ENCODE results near the gene PARP8.
"Not testable (repeated sequence)": the region's sequence is repeated elsewhere in the genome, so short reads cannot be mapped to it uniquely, and the experiment has no call there.

PARP8 gene

GRCh38 chr5:50666261-50667022 lies at the start of gene PARP8:
Gene PARP8, plus strand, starts transcription at chr5:50666637. Its CDS starts 459 bp downstream, at chr5:50667096.
- no peak for DNase-seq (ENCODE audit: low read depth, low spot score)
- Histone ChIP-seq H3K4me3 (ENCODE audit: low read length) (peak within 1 kb of the TSS; percentile 60; the same call in 1 of the 2 replicates), H3K27me3 (ENCODE audit: control insufficient read depth, insufficient read depth, low read length) (no peaks in the 10 kb centered on the region), H3K27ac (ENCODE audit: low read length) (no peak within 1 kb of the TSS), H3K9me3 (ENCODE audit: control insufficient read depth, insufficient read depth, low read length) (no peaks in the 10 kb centered on the region), H3K4me1 (ENCODE audit: control insufficient read depth, insufficient read depth, low read length) (no peaks in the 10 kb centered on the region), H3K36me3 (ENCODE audit: control insufficient read depth, insufficient read depth, low read length) (no peaks in the 10 kb centered on the region)
- no CpG with 5 or more reads among the region's 66 CpGs for WGBS (ENCODE audit: insufficient coverage, insufficient read length)

GRCh38 chr5:50623666-50624065 lies 42.8 kb upstream of the PARP8 start:
- no peak overlapping the region for H3K4me3 ChIP-seq (ENCODE audit: low read length)
- DNase-seq (ENCODE audit: low read depth, low spot score): no peak
- H3K36me3 ChIP-seq (ENCODE audit: control insufficient read depth, insufficient read depth, low read length): no peaks in the 10 kb centered on the region
- H3K9me3 ChIP-seq (ENCODE audit: control insufficient read depth, insufficient read depth, low read length): no peaks in the 10 kb centered on the region
- H3K27ac ChIP-seq (ENCODE audit: low read length): no peak overlapping the region
- no peaks in the 10 kb centered on the region for H3K4me1 ChIP-seq (ENCODE audit: control insufficient read depth, insufficient read depth, low read length)
- H3K27me3 ChIP-seq (ENCODE audit: control insufficient read depth, insufficient read depth, low read length): no peaks in the 10 kb centered on the region
- no CpG with 5 or more reads among the region's 3 CpGs for WGBS (ENCODE audit: insufficient coverage, insufficient read length)

- not testable (repeated sequence) for H3K36me3 ChIP-seq (ENCODE audit: control insufficient read depth, insufficient read depth, low read length)
Measured at GRCh38 chr5:50634866-50635265, 31.6 kb upstream of the PARP8 start.

GRCh38 chr5:50637576-50637975 lies 28.9 kb upstream of the PARP8 start:
- H3K4me3 ChIP-seq (ENCODE audit: low read length); H3K36me3 ChIP-seq (ENCODE audit: control insufficient read depth, insufficient read depth, low read length); H3K9me3 ChIP-seq (ENCODE audit: control insufficient read depth, insufficient read depth, low read length); H3K27ac ChIP-seq (ENCODE audit: low read length); H3K4me1 ChIP-seq (ENCODE audit: control insufficient read depth, insufficient read depth, low read length); H3K27me3 ChIP-seq (ENCODE audit: control insufficient read depth, insufficient read depth, low read length); DNase-seq (ENCODE audit: low read depth, low spot score): not testable (repeated sequence)
- no CpG with 5 or more reads among the region's 2 CpGs for WGBS (ENCODE audit: insufficient coverage, insufficient read length)

More at GRCh38 chr5:50634866-50635265, 31.6 kb upstream of the PARP8 start:
- H3K4me3 ChIP-seq (ENCODE audit: low read length); DNase-seq (ENCODE audit: low read depth, low spot score); H3K27ac ChIP-seq (ENCODE audit: low read length); H3K9me3 ChIP-seq (ENCODE audit: control insufficient read depth, insufficient read depth, low read length); H3K4me1 ChIP-seq (ENCODE audit: control insufficient read depth, insufficient read depth, low read length); H3K27me3 ChIP-seq (ENCODE audit: control insufficient read depth, insufficient read depth, low read length): not testable (repeated sequence)
- no CpG with 5 or more reads among the region's 2 CpGs for WGBS (ENCODE audit: insufficient coverage, insufficient read length)

- H3K27ac ChIP-seq (ENCODE audit: low read length): no peak overlapping the region
- DNase-seq (ENCODE audit: low read depth, low spot score): no peak
- H3K27me3 ChIP-seq (ENCODE audit: control insufficient read depth, insufficient read depth, low read length): no peaks in the 10 kb centered on the region
- H3K4me1 ChIP-seq (ENCODE audit: control insufficient read depth, insufficient read depth, low read length): no peaks in the 10 kb centered on the region
- H3K36me3 ChIP-seq (ENCODE audit: control insufficient read depth, insufficient read depth, low read length): no peaks in the 10 kb centered on the region
- H3K4me3 ChIP-seq (ENCODE audit: low read length): no peak overlapping the region
- no peaks in the 10 kb centered on the region for H3K9me3 ChIP-seq (ENCODE audit: control insufficient read depth, insufficient read depth, low read length)
- no CpG with 5 or more reads among the region's 3 CpGs for WGBS (ENCODE audit: insufficient coverage, insufficient read length)
Measured at GRCh38 chr5:50646591-50646990, 19.8 kb upstream of the PARP8 start.

- Histone ChIP-seq H3K27me3 (ENCODE audit: control insufficient read depth, insufficient read depth, low read length) (no peaks in the 10 kb centered on the region), H3K9me3 (ENCODE audit: control insufficient read depth, insufficient read depth, low read length) (no peaks in the 10 kb centered on the region), H3K36me3 (ENCODE audit: control insufficient read depth, insufficient read depth, low read length) (no peaks in the 10 kb centered on the region), H3K27ac (ENCODE audit: low read length) (no peak overlapping the region), H3K4me3 (ENCODE audit: low read length) (no peak overlapping the region), H3K4me1 (ENCODE audit: control insufficient read depth, insufficient read depth, low read length) (no peaks in the 10 kb centered on the region)
- WGBS (ENCODE audit: insufficient coverage, insufficient read length): 100% methylated on average over 1 of the region's 3 CpGs
- no peak for DNase-seq (ENCODE audit: low read depth, low spot score)
Measured at GRCh38 chr5:50647726-50648125, 18.7 kb upstream of the PARP8 start.

GRCh38 chr5:50653946-50654345 lies 12.5 kb upstream of the PARP8 start:
- no peaks in the 10 kb centered on the region for H3K9me3 ChIP-seq (ENCODE audit: control insufficient read depth, insufficient read depth, low read length)
- DNase-seq (ENCODE audit: low read depth, low spot score): no peak
- H3K4me3 ChIP-seq (ENCODE audit: low read length): no peak overlapping the region
- H3K4me1 ChIP-seq (ENCODE audit: control insufficient read depth, insufficient read depth, low read length): no peaks in the 10 kb centered on the region
- no CpG with 5 or more reads among the region's 3 CpGs for WGBS (ENCODE audit: insufficient coverage, insufficient read length)
- no peaks in the 10 kb centered on the region for H3K27me3 ChIP-seq (ENCODE audit: control insufficient read depth, insufficient read depth, low read length)
- H3K27ac ChIP-seq (ENCODE audit: low read length): no peak overlapping the region
- H3K36me3 ChIP-seq (ENCODE audit: control insufficient read depth, insufficient read depth, low read length): no peaks in the 10 kb centered on the region

- 95% methylated on average over 2 of the region's 3 CpGs for WGBS (ENCODE audit: insufficient coverage, insufficient read length)
- Histone ChIP-seq H3K4me1 (ENCODE audit: control insufficient read depth, insufficient read depth, low read length) (no peaks in the 10 kb centered on the region), H3K9me3 (ENCODE audit: control insufficient read depth, insufficient read depth, low read length) (no peaks in the 10 kb centered on the region), H3K27ac (ENCODE audit: low read length) (no peak overlapping the region), H3K4me3 (ENCODE audit: low read length) (no peak overlapping the region), H3K27me3 (ENCODE audit: control insufficient read depth, insufficient read depth, low read length) (no peaks in the 10 kb centered on the region), H3K36me3 (ENCODE audit: control insufficient read depth, insufficient read depth, low read length) (no peaks in the 10 kb centered on the region)
- DNase-seq (ENCODE audit: low read depth, low spot score): no peak
Measured at GRCh38 chr5:50655067-50655809, 11.2 kb upstream of the PARP8 start.

GRCh38 chr5:50655810-50656205 lies 10.6 kb upstream of the PARP8 start:
- WGBS (ENCODE audit: insufficient coverage, insufficient read length): no CpG with 5 or more reads among the region's 2 CpGs

GRCh38 chr5:50657044-50657443 lies 9.4 kb upstream of the PARP8 start:
- no peak for DNase-seq (ENCODE audit: low read depth, low spot score)
- H3K27ac ChIP-seq (ENCODE audit: low read length): no peak overlapping the region
- H3K9me3 ChIP-seq (ENCODE audit: control insufficient read depth, insufficient read depth, low read length): no peaks in the 10 kb centered on the region
- no CpG with 5 or more reads among the region's 5 CpGs for WGBS (ENCODE audit: insufficient coverage, insufficient read length)
- H3K27me3 ChIP-seq (ENCODE audit: control insufficient read depth, insufficient read depth, low read length): no peaks in the 10 kb centered on the region
- no peaks in the 10 kb centered on the region for H3K36me3 ChIP-seq (ENCODE audit: control insufficient read depth, insufficient read depth, low read length)
- H3K4me1 ChIP-seq (ENCODE audit: control insufficient read depth, insufficient read depth, low read length): no peaks in the 10 kb centered on the region
- H3K4me3 ChIP-seq (ENCODE audit: low read length): no peak overlapping the region

More at GRCh38 chr5:50655810-50656205, 10.6 kb upstream of the PARP8 start:
- no peak for DNase-seq (ENCODE audit: low read depth, low spot score)
- Histone ChIP-seq H3K4me1 (ENCODE audit: control insufficient read depth, insufficient read depth, low read length) (no peaks in the 10 kb centered on the region), H3K27me3 (ENCODE audit: control insufficient read depth, insufficient read depth, low read length) (no peaks in the 10 kb centered on the region), H3K36me3 (ENCODE audit: control insufficient read depth, insufficient read depth, low read length) (no peaks in the 10 kb centered on the region), H3K9me3 (ENCODE audit: control insufficient read depth, insufficient read depth, low read length) (no peaks in the 10 kb centered on the region), H3K27ac (ENCODE audit: low read length) (no peak overlapping the region), H3K4me3 (ENCODE audit: low read length) (no peak overlapping the region)
